Stomach (tissue), 9 donors: ENCODE data around the gene MAVS. TPM values are rescaled to one million over a fixed set of nuclear protein-coding genes. Genes with fewer than 3 reads are reported as not detected.
"Not testable (repeated sequence)": the region's sequence is repeated elsewhere in the genome, so short reads cannot be mapped to it uniquely, and the experiment has no call there.

Experiments used
- DNase-seq, 2 donors: peaks; one replicate each; pipeline versions ENCODE4 v3.0.0 to v3.0.0-alpha.2; 2013 to 2019
- H3K27ac ChIP-seq, 5 donors: fragments of 200-600 bp in 4 of 5; sonication (generic) in 4 of 5; one replicate each; pipeline ENCODE4 v1.5.1; 2013 to 2019; ENCODE audit warnings: mild to moderate bottlenecking in 1 of 5, moderate library complexity in 1 of 5
- H3K27me3 ChIP-seq, 3 donors: fragments of 200-600 bp; sonication (generic); one replicate each; pipeline ENCODE4 v1.5.1; 2017 to 2019; ENCODE audit warnings: mixed run types in 1 of 3
- H3K36me3 ChIP-seq, 4 donors: fragments of 200-600 bp; sonication (generic); 1 replicate in 3 of 4; 2 replicates in 1 of 4; pipeline ENCODE4 v1.5.1; 2016 to 2019
- H3K4me1 ChIP-seq, 4 donors: fragments of 200-600 bp; sonication (generic); one replicate each; pipeline ENCODE4 v1.5.1; 2016 to 2019
- H3K4me3 ChIP-seq, 4 donors: fragments of 200-600 bp; sonication (generic) in 3 of 4; one replicate each; pipeline ENCODE4 v1.5.1; 2016 to 2019; ENCODE audit warnings: mild to moderate bottlenecking in 1 of 4
- H3K9me3 ChIP-seq, 4 donors: fragments of 200-600 bp; sonication (generic); one replicate each; pipeline ENCODE4 v1.5.1; 2016 to 2019
- CTCF ChIP-seq, 7 experiments: fragments of 450-650 bp in 4 of 7; fragments of 200-600 bp in 3 of 7; sonication (generic) in 3 of 7; IDR thresholded peaks; one replicate each; pipeline ENCODE4 v1.5.1; 2016 to 2019; ENCODE audit warnings: antibody characterized with exemption in 7 of 7, control low read depth in 2 of 7, mild to moderate bottlenecking in 1 of 7
- EP300 ChIP-seq: sonication (generic); formaldehyde crosslinking; IDR thresholded peaks from one replicate; pipeline ENCODE4 v1.6.1; 2017; ENCODE audit warnings: antibody characterized with exemption
- POLR2A ChIP-seq, 4 donors: fragments of 450-650 bp; IDR thresholded peaks; one replicate each; pipeline ENCODE4 v1.6.1; 2016; ENCODE audit warnings: antibody characterized with exemption in 4 of 4, control low read depth in 2 of 4, mild to moderate bottlenecking in 1 of 4, moderate library complexity in 1 of 4
- POLR2AphosphoS5 ChIP-seq, 3 donors: sonication (generic); formaldehyde crosslinking; IDR thresholded peaks; one replicate each; pipeline ENCODE4 v1.6.1; 2016; ENCODE audit warnings: antibody characterized with exemption in 3 of 3
- WGBS, 5 donors: extraction: QIAGEN DNeasy Blood & Tissue Kit in 3 of 5; methylation state at CpG; one replicate each; pipeline versions ENCODE4 v1.1.5 to v1.1.7; 2013 to 2018; 5-methylcytosine and 5-hydroxymethylcytosine counted together
- intact Hi-C: fragments of 100-400 bp; cut with DNase I; formaldehyde crosslinking; loops from one replicate; pipeline ENCODE4 v1.15.1; 2023; ENCODE audit warnings: low total_unique reads
- polyA plus RNA-seq, 3 donors: library from polyadenylated mRNA; stranded (reverse); fragments of 200-250 nt; gene quantifications; one replicate each; pipeline ENCODE4 v1.2.3, GENCODE V29; 2013
- total RNA-seq, 5 donors: library from RNA; depleted of rRNA; stranded (reverse); fragments of >200 nt; gene quantifications; one replicate each; pipeline versions ENCODE4 v1.1.0 to v1.2.3, GENCODE V29; 2014 to 2016
- donor health status: healthy with polysubstance abuse.
- donor health status: Bipolar disorder and iron deficiency.
- donor health status: healthy.

Gene MAVS
- total and polyA plus RNA-seq, 8 donors = 6.3 to 50.4 (median 30.8) TPM

DNA sequence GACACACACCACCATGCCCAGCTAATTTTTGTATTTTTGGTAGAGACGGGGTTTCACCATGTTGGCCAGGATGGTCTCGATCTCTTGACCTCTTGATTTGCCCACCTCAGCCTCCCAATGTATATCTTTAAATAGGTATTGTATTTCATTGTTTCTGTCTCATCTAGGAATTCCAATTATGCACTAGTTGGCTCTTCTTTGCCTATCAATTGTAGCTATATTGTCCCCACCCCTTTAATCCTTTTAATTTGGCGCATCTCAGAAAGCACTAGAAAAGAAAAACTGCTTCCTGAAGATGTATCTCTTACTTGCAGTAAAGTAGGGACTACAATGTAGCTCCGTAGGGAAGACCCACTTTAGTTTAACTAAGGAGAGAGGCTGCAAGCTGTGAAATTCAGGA is 10.5 kb upstream of the MAVS start:
- H3K27ac ChIP-seq = no peak overlapping the region
- intact Hi-C loops = no loop called here
- 95 to 97% (median 97%) methylated on average over 4 of the region's 4 CpGs for WGBS, 5 donors
- H3K9me3 ChIP-seq = no peaks in the 10 kb centered on the region
- DNase-seq = no peak
- TF ChIP-seq CTCF (IDR thresholded peaks at IDR 0.05) (no peak), POLR2AphosphoS5 (IDR thresholded peaks at IDR 0.05) (no peak), POLR2A (IDR thresholded peaks at IDR 0.05) (no peak), EP300 (no peak)
- peaks cover 0 to 19% (median 7%) of the 10 kb centered on the region in 4 donors for H3K36me3 ChIP-seq
- H3K4me1 ChIP-seq = no peaks in the 10 kb centered on the region
- no peak overlapping the region for H3K4me3 ChIP-seq
- H3K27me3 ChIP-seq = no peaks in the 10 kb centered on the region

GRCh38 chr20:3839328-3839727 is 7.3 kb upstream of the MAVS start:
- no peak for DNase-seq
- peaks cover 0 to 15% (median 7%) of the 10 kb centered on the region in 4 donors for H3K36me3 ChIP-seq
- H3K4me1 ChIP-seq = peaks cover 0 to 12% (median 8%) of the 10 kb centered on the region in 4 donors
- H3K9me3 ChIP-seq = no peaks in the 10 kb centered on the region
- 76 to 91% (median 81%) methylated on average over 3 of the region's 3 CpGs for WGBS, 5 donors
- intact Hi-C loops = no loop called here
- H3K4me3 ChIP-seq = no peak overlapping the region
- H3K27ac ChIP-seq = no peak overlapping the region
- TF ChIP-seq POLR2A (IDR thresholded peaks at IDR 0.05) (no peak), EP300 (no peak), POLR2AphosphoS5 (IDR thresholded peaks at IDR 0.05) (no peak), CTCF (IDR thresholded peaks at IDR 0.05) (no peak)
- no peaks in the 10 kb centered on the region for H3K27me3 ChIP-seq

DNA sequence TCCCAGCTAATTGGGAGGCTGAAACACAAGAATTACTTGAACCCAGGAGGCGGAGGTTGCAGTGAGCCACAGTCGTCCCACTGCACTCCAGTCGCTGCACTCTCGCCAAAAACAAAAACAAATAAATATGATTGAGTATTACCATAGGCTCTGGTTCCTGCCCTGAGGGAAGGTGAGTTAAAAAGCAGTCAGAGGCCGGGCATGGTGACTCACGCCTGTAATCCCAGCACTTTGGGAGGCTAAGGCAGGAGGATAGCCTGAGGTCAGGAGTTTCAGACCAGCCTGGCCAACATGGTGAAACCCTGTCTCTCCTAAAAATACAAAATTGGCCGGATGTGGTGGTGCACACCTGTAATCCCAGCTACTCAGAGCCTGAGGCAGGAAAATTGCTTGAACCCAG is 6.4 kb upstream of the MAVS start:
- DNase-seq, H3K4me3 ChIP-seq, H3K27ac ChIP-seq, H3K27me3 ChIP-seq, intact Hi-C loops, H3K9me3 ChIP-seq: not testable (repeated sequence)
- 91 to 98% (median 96%) methylated on average over 7 of the region's 7 CpGs for WGBS, 5 donors
- peaks cover 0 to 12% (median 8%) of the 10 kb centered on the region in 4 donors for H3K4me1 ChIP-seq
- peaks cover 0 to 15% (median 7%) of the 10 kb centered on the region in 4 donors for H3K36me3 ChIP-seq

DNA sequence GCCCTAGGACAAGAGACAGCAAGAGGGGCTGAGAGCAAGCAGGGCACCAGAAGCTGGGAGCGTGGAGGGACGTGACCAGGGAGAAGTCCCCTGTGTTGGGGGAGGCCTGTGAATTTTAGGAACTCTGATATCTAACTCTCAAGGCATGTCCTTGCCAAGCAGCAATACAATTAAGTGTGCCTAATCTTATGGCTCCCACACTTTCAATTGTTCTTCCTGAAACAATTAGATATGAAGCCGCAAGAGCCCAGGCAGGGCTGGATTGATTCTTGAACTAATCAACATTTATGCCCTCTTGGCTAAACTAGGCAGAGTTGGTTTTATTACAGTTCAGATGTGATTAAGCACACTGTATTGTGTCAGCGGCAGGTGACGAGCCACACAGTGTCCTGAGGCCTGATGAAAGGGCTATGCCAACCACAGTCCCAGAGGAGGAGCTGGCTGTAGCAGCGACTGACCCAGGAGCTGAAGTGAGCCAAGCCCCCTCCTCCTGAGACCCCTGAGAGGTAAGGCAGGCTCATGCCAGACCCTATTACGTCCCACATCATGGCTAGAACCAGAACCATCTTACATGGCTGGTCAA is 4.2 kb upstream of the MAVS start:
- intact Hi-C loops = no loop called here
- TF ChIP-seq CTCF (IDR thresholded peaks at IDR 0.05) (no peak), POLR2AphosphoS5 (IDR thresholded peaks at IDR 0.05) (peak in 1 of 3 donors; percentile 22)
- H3K4me1 ChIP-seq = peaks cover under 1 to 27% (median 21%) of the 10 kb centered on the region in 4 donors
- no peak overlapping the region for H3K4me3 ChIP-seq
- no peak for DNase-seq
- no peaks in the 10 kb centered on the region for H3K27me3 ChIP-seq
- peaks cover 0 to 10% (median 0%) of the 10 kb centered on the region in 4 donors for H3K36me3 ChIP-seq
- H3K9me3 ChIP-seq = no peaks in the 10 kb centered on the region
- 37 to 60% (median 42%) methylated on average over 7 of the region's 7 CpGs for WGBS, 5 donors
- H3K27ac ChIP-seq = peak overlapping the region; percentile 2 to 67 (median 55)

- intact Hi-C loops = no loop called here
- Histone ChIP-seq H3K27me3 (no peaks in the 10 kb centered on the region), H3K27ac (no peak overlapping the region), H3K36me3 (peaks cover 0 to 9% (median 0%) of the 10 kb centered on the region in 4 donors), H3K4me1 (peaks cover 10 to 38% (median 32%) of the 10 kb centered on the region in 4 donors), H3K9me3 (no peaks in the 10 kb centered on the region), H3K4me3 (no peak overlapping the region)
- TF ChIP-seq EP300 = no peak
- TF ChIP-seq POLR2AphosphoS5 (IDR thresholded peaks at IDR 0.05) = no peak
- TF ChIP-seq POLR2A (IDR thresholded peaks at IDR 0.05) = no peak
- TF ChIP-seq CTCF (IDR thresholded peaks at IDR 0.05) = no peak
- DNase-seq = no peak
- 40 to 59% (median 52%) methylated on average over 5 of the region's 5 CpGs for WGBS, 5 donors
Measured at GRCh38 chr20:3843490-3843889, 3.1 kb upstream of the MAVS start.

GRCh38 chr20:3843990-3844619 is 2.5 kb upstream of the MAVS start:
- H3K36me3 ChIP-seq, H3K4me3 ChIP-seq, DNase-seq, H3K9me3 ChIP-seq, intact Hi-C loops, H3K27ac ChIP-seq, H3K27me3 ChIP-seq: not testable (repeated sequence)
- WGBS, 5 donors = 93 to 97% (median 95%) methylated on average over 9 of the region's 9 CpGs
- H3K4me1 ChIP-seq = peaks cover 10 to 40% (median 38%) of the 10 kb centered on the region in 4 donors
